Gastrocnemius medialis (tissue), 4 donors: ENCODE data around the gene NTN1.

Experiments
- CTCF ChIP-seq, 5 experiments: fragments of 450-650 bp in 3 of 5; fragments of 200-600 bp in 2 of 5; sonication (generic) in 2 of 5; IDR thresholded peaks in 4 of 5; conservative IDR thresholded peaks in 1 of 5; 1 replicate in 4 of 5; 2 replicates in 1 of 5; pipeline ENCODE4 v1.5.1; 2016 to 2019; ENCODE audit warnings: antibody characterized with exemption in 5 of 5, mild to moderate bottlenecking in 3 of 5, moderate library complexity in 3 of 5
- POLR2A ChIP-seq, 2 donors: fragments of 450-650 bp; IDR thresholded peaks; one replicate each; pipeline ENCODE4 v1.6.1; 2017; ENCODE audit warnings: antibody characterized with exemption in 2 of 2, mild to moderate bottlenecking in 2 of 2, moderate library complexity in 2 of 2

GRCh38 chr17:9062399-9062902 is 41.1 kb downstream of the NTN1 start:
- no peak for TF ChIP-seq POLR2A (IDR thresholded peaks at IDR 0.05)
- no peak for TF ChIP-seq CTCF (IDR thresholded peaks at IDR 0.05 in 4 of 5, conservative IDR thresholded peaks at IDR 0.05 in 1 of 5)
